MCF 10A (cell line): ENCODE results near the gene ANGEL2. TPM values are rescaled to one million over a fixed set of nuclear protein-coding genes. Genes with fewer than 3 reads are reported as not detected.
A peak's percentile ranks its signal among the peaks of the same experiment; 100 is the strongest.
"Not testable (repeated sequence)": the region's sequence is repeated elsewhere in the genome, so short reads cannot be mapped to it uniquely, and the experiment has no call there.

Source experiments
- BruUV-seq: library from RNA; stranded (reverse); fragments of 400-500 nt; replicated peaks from 2 replicates; lab custom pipeline; 2021; lab: Mats Ljungman, UMichigan
- CTCF ChIA-PET: fragments of 300-600 bp; sonication (Branson Sonifier 250); formaldehyde crosslinking; extraction: SDS; loops from one replicate; lab custom pipeline; 2021; ENCODE audit warnings: antibody characterized with exemption, inconsistent platforms; lab: Yijun Ruan, JAX
- POLR2A ChIA-PET: fragments of 300-600, 350-650 bp; sonication (Branson Sonifier 250); formaldehyde crosslinking; extraction: SDS; loops from one replicate; lab custom pipeline; 2020; ENCODE audit warnings: antibody characterized with exemption, inconsistent platforms; lab: Yijun Ruan, JAX
- DNase-seq: peaks from one replicate; pipeline ENCODE4 v3.0.0-alpha.2; 2018; ENCODE audit not compliant: unreplicated experiment
- H3K27ac Mint-ChIP-seq: one replicate; pipeline ENCODE4 v1.8.0; 2022; ENCODE audit warnings: mild to moderate bottlenecking, low read depth, mixed read lengths; ENCODE audit not compliant: unreplicated experiment
- H3K27me3 Mint-ChIP-seq: one replicate; pipeline ENCODE4 v1.8.0; 2022; ENCODE audit warnings: mixed read lengths; ENCODE audit not compliant: insufficient read depth, unreplicated experiment
- H3K36me3 Mint-ChIP-seq: one replicate; pipeline ENCODE4 v1.8.0; 2022; ENCODE audit warnings: mild to moderate bottlenecking, moderate library complexity, mixed read lengths; ENCODE audit not compliant: insufficient read depth, unreplicated experiment
- H3K4me1 Mint-ChIP-seq: one replicate; pipeline ENCODE4 v1.8.0; 2022; ENCODE audit warnings: mixed read lengths; ENCODE audit not compliant: insufficient read depth, unreplicated experiment
- H3K4me3 Mint-ChIP-seq: one replicate; pipeline ENCODE4 v1.8.0; 2022; ENCODE audit warnings: mild to moderate bottlenecking, moderate library complexity, mixed read lengths; ENCODE audit not compliant: unreplicated experiment
- H3K9me3 Mint-ChIP-seq: one replicate; pipeline ENCODE4 v1.8.0; 2022; ENCODE audit warnings: mixed read lengths; ENCODE audit not compliant: unreplicated experiment
- CTCF ChIP-seq: fragments of 200-600 bp; IDR thresholded peaks from one replicate; pipeline ENCODE4 v1.8.0; 2022; ENCODE audit warnings: antibody characterized with exemption, mild to moderate bottlenecking; ENCODE audit not compliant: unreplicated experiment
- intact Hi-C: fragments of 100-400 bp; cut with micrococcal nuclease; formaldehyde crosslinking; loops from 2 replicates; pipeline ENCODE4 v1.14.1; 2022
- total RNA-seq: library from RNA; stranded (reverse); gene quantifications from 2 replicates; pipeline ENCODE4 v1.2.3, GENCODE V29; 2022

ANGEL2 gene
- total RNA-seq, 1 experiment from 2014 or later = 89.7 TPM

GRCh38 chr1:212967801-212968200 is 47.9 kb downstream of the ANGEL2 start:
- peak; percentile 89 for DNase-seq
- CTCF ChIA-PET = interaction anchor here (0.6 to 5.8 kb wide), 18 partner anchors 10 to 192 kb away, joined by 3 to 39 read pairs (median 4); partner anchors contain the start of gene VASH2
- Mint-ChIP-seq H3K27me3 (peaks cover 45% of the 10 kb centered on the region), H3K4me1 (no peaks in the 10 kb centered on the region), H3K9me3 (no peaks in the 10 kb centered on the region), H3K4me3 (no peak overlapping the region), H3K36me3 (no peaks in the 10 kb centered on the region), H3K27ac (no peak overlapping the region)
- peak; percentile 54 for TF ChIP-seq CTCF
- no TSS peak for BruUV-seq
- intact Hi-C loops = no loop called here
- POLR2A ChIA-PET = interaction anchor here (0.6 to 1.0 kb wide), 2 partner anchors 110 to 261 kb away, joined by 3 read pairs; partner anchors contain the start of gene FLVCR1

GRCh38 chr1:212966616-212967015 is 49.1 kb downstream of the ANGEL2 start:
- peaks cover 55% of the 10 kb centered on the region for H3K27me3 Mint-ChIP-seq
- no peaks in the 10 kb centered on the region for H3K36me3 Mint-ChIP-seq
- BruUV-seq = no TSS peak
- DNase-seq = no peak
- no peak overlapping the region for H3K4me3 Mint-ChIP-seq
- intact Hi-C loops = no loop called here
- CTCF ChIA-PET = interaction anchor here (0.5 to 5.8 kb wide), 6 partner anchors 16 to 174 kb away, joined by 3 to 39 read pairs (median 5); partner anchors contain the start of gene VASH2
- POLR2A ChIA-PET = interaction anchor here (0.6 to 1.6 kb wide), 2 partner anchors 12 to 558 kb away, joined by 4 to 5 read pairs; no protein-coding TSS in a partner anchor
- H3K4me1 Mint-ChIP-seq = no peaks in the 10 kb centered on the region
- peaks cover 2% of the 10 kb centered on the region for H3K9me3 Mint-ChIP-seq
- no peak overlapping the region for H3K27ac Mint-ChIP-seq
- no peak for TF ChIP-seq CTCF

- intact Hi-C loops, H3K4me3 Mint-ChIP-seq, H3K36me3 Mint-ChIP-seq, H3K4me1 Mint-ChIP-seq, DNase-seq, BruUV-seq, H3K27ac Mint-ChIP-seq, H3K9me3 Mint-ChIP-seq: not testable (repeated sequence)
- CTCF ChIA-PET = interaction anchor here (0.6 to 5.8 kb wide), 6 partner anchors 7 to 184 kb away, joined by 3 to 39 read pairs (median 3); no protein-coding TSS in a partner anchor
- POLR2A ChIA-PET = interaction anchor here (1.0 to 1.3 kb wide), 3 partner anchors 14 to 173 kb away, joined by 3 read pairs; partner anchors contain the start of genes NSL1, TATDN3 and VASH2
- peaks cover 63% of the 10 kb centered on the region for H3K27me3 Mint-ChIP-seq
Measured at GRCh38 chr1:212964993-212965392, 50.7 kb downstream of the ANGEL2 start.

- no peak for DNase-seq
- no peak overlapping the region for H3K4me3 Mint-ChIP-seq
- no peak for TF ChIP-seq CTCF
- POLR2A ChIA-PET = interaction anchor here (1.1 to 1.2 kb wide), 2 partner anchors 11 to 24 kb away, joined by 3 to 4 read pairs; no protein-coding TSS in a partner anchor
- H3K27me3 Mint-ChIP-seq = peaks cover 63% of the 10 kb centered on the region
- H3K36me3 Mint-ChIP-seq = no peaks in the 10 kb centered on the region
- CTCF ChIA-PET = interaction anchor here (0.6 to 5.8 kb wide), 6 partner anchors 24 to 508 kb away, joined by 3 to 39 read pairs (median 3); no protein-coding TSS in a partner anchor
- H3K27ac Mint-ChIP-seq = no peak overlapping the region
- H3K9me3 Mint-ChIP-seq = peaks cover 6% of the 10 kb centered on the region
- intact Hi-C loops = no loop called here
- H3K4me1 Mint-ChIP-seq = no peaks in the 10 kb centered on the region
- BruUV-seq = no TSS peak
Measured at GRCh38 chr1:212964102-212964501, 51.6 kb downstream of the ANGEL2 start.
